Common myeloid progenitor, CD34-positive (primary cell): Measurements from ENCODE around the gene ANTKMT.

Experiments used
- CTCF ChIA-PET: fragments of 350-600 bp; sonication (Branson Sonifier 250); formaldehyde crosslinking; loops from one replicate; lab custom pipeline; 2021; ENCODE audit warnings: antibody characterized with exemption; lab: Charles Lee
- POLR2A ChIA-PET: fragments of 350-600 bp; sonication (Branson Sonifier 250); formaldehyde crosslinking; loops from one replicate; lab custom pipeline; 2021; ENCODE audit warnings: antibody characterized with exemption; lab: Charles Lee
- DNase-seq, 3 donors: peaks; one replicate each; pipeline versions ENCODE4 v3.0.0 to v3.0.0-alpha.2; 2013
- H3K27ac ChIP-seq, 2 experiments: 1 replicate in 1 of 2; 2 replicates in 1 of 2; pipeline ENCODE4 v1.7.0; 2013; ENCODE audit warnings: inconsistent platforms in 2 of 2, low read length in 2 of 2, mild to moderate bottlenecking in 2 of 2, low read depth in 1 of 2, moderate library complexity in 1 of 2; ENCODE audit not compliant: severe bottlenecking in 2 of 2, insufficient read depth in 1 of 2, poor library complexity in 1 of 2
- H3K27me3 ChIP-seq, 5 experiments: replicated peaks in 2 of 5; 1 replicate in 3 of 5; 2 replicates in 2 of 5; pipeline versions ENCODE4 v1.6.1 to v1.7.0; 2013; ENCODE audit warnings: low read length in 4 of 5, mild to moderate bottlenecking in 2 of 5, moderate library complexity in 2 of 5, inconsistent platforms in 1 of 5; ENCODE audit not compliant: insufficient read depth in 5 of 5, control insufficient read depth in 4 of 5
- H3K36me3 ChIP-seq, 4 experiments: 1 replicate in 2 of 4; 2 replicates in 2 of 4; pipeline versions ENCODE4 v1.6.1 to v1.7.0; 2013; ENCODE audit warnings: low read length in 3 of 4, control low read depth in 1 of 4, mild to moderate bottlenecking in 1 of 4; ENCODE audit not compliant: control insufficient read depth in 4 of 4, insufficient read depth in 4 of 4
- H3K4me1 ChIP-seq, 4 experiments: 1 replicate in 3 of 4; 2 replicates in 1 of 4; pipeline versions ENCODE4 v1.6.1 to v1.7.1; 2013; ENCODE audit warnings: low read length in 3 of 4, mild to moderate bottlenecking in 3 of 4, control low read depth in 1 of 4, inconsistent platforms in 1 of 4, moderate library complexity in 1 of 4; ENCODE audit not compliant: control insufficient read depth in 4 of 4, insufficient read depth in 4 of 4; ENCODE audit errors: control extremely low read depth in 1 of 4
- H3K4me3 ChIP-seq, 7 experiments: 1 replicate in 4 of 7; 2 replicates in 3 of 7; pipeline versions ENCODE4 v1.5.1 to v1.7.0; 2013; ENCODE audit warnings: mild to moderate bottlenecking in 7 of 7, low read length in 6 of 7, moderate library complexity in 6 of 7, inconsistent platforms in 2 of 7, low read depth in 2 of 7, control low read depth in 1 of 7; ENCODE audit not compliant: insufficient read depth in 4 of 7, control insufficient read depth in 1 of 7; ENCODE audit errors: extremely low read depth in 1 of 7
- H3K9me3 ChIP-seq, 5 experiments: 1 replicate in 4 of 5; 2 replicates in 1 of 5; pipeline versions ENCODE4 v1.6.1 to v1.7.1; 2013; ENCODE audit warnings: low read length in 4 of 5, mild to moderate bottlenecking in 2 of 5, inconsistent platforms in 1 of 5, low read depth in 1 of 5, moderate library complexity in 1 of 5; ENCODE audit not compliant: control insufficient read depth in 4 of 5, insufficient read depth in 2 of 5; ENCODE audit errors: control extremely low read depth in 1 of 5
- whole genome bisulfite sequencing: methylation state at CpG from one replicate; pipeline ENCODE4 v1.1.5; 2013; ENCODE audit not compliant: insufficient coverage; 5-methylcytosine and 5-hydroxymethylcytosine counted together

The ANTKMT gene

GRCh38 chr16:693766-694165, 27.2 kb upstream of the ANTKMT start:
- no peak for DNase-seq
- ChIA-PET POLR2A (no interaction called here), CTCF (no interaction called here)
- H3K27ac ChIP-seq = no peak overlapping the region
- no peaks in the 10 kb centered on the region for H3K9me3 ChIP-seq
- no peaks in the 10 kb centered on the region for H3K36me3 ChIP-seq
- 10% methylated on average over 36 of the region's 37 CpGs for WGBS
- H3K27me3 ChIP-seq = peaks cover 3 to 73% (median 12%) of the 10 kb centered on the region in 5 experiments
- no peak overlapping the region for H3K4me3 ChIP-seq
- H3K4me1 ChIP-seq = peaks cover 0 to 37% (median 32%) of the 10 kb centered on the region in 4 experiments

- 3% methylated on average over 57 of the region's 64 CpGs for WGBS
- POLR2A ChIA-PET = no interaction called here
- Histone ChIP-seq H3K27ac (no peak overlapping the region), H3K27me3 (peaks cover 3 to 79% (median 12%) of the 10 kb centered on the region in 5 experiments), H3K36me3 (no peaks in the 10 kb centered on the region), H3K9me3 (no peaks in the 10 kb centered on the region), H3K4me1 (peaks cover 0 to 31% (median 27%) of the 10 kb centered on the region in 4 experiments), H3K4me3 (peak overlapping the region in 2 of 7 experiments; percentile 38 to 46)
- CTCF ChIA-PET = interaction anchor here (2.2 kb wide), 1 partner anchor 10 kb away, joined by 6 read pairs; the partner anchor contains the start of gene FBXL16
- no peak for DNase-seq
Measured at GRCh38 chr16:694187-694862, 26.6 kb upstream of the ANTKMT start.

- Histone ChIP-seq H3K9me3 (no peaks in the 10 kb centered on the region), H3K36me3 (no peaks in the 10 kb centered on the region), H3K27ac (no peak overlapping the region), H3K4me1 (peaks cover 0 to 25% (median 21%) of the 10 kb centered on the region in 4 experiments), H3K4me3 (peak overlapping the region in 2 of 7 experiments; percentile 46 to 61), H3K27me3 (peaks cover 3 to 85% (median 15%) of the 10 kb centered on the region in 5 experiments)
- DNase-seq = no peak
- CTCF ChIA-PET = interaction anchor here (1.1 to 2.2 kb wide), 2 partner anchors 10 to 16 kb away, joined by 3 to 6 read pairs; partner anchors contain the start of gene FBXL16
- 1% methylated on average over 22 of the region's 37 CpGs for WGBS
- POLR2A ChIA-PET = no interaction called here
Measured at GRCh38 chr16:694863-695354, 26.0 kb upstream of the ANTKMT start.

GRCh38 chr16:695355-696089, 25.4 kb upstream of the ANTKMT start:
- ChIA-PET POLR2A (interaction anchor here (0.7 kb wide), 1 partner anchor 15 kb away, joined by 3 read pairs; the partner anchor contains the start of gene STUB1), CTCF (interaction anchor here (1.1 to 2.2 kb wide), 3 partner anchors 9 to 15 kb away, joined by 3 to 7 read pairs (median 6); partner anchors contain the start of gene FBXL16)
- peaks cover 0 to 24% (median 21%) of the 10 kb centered on the region in 4 experiments for H3K4me1 ChIP-seq
- DNase-seq = peak in 1 of 3 donors; percentile 55
- no peaks in the 10 kb centered on the region for H3K9me3 ChIP-seq
- H3K27ac ChIP-seq = no peak overlapping the region
- peaks cover 3 to 91% (median 15%) of the 10 kb centered on the region in 5 experiments for H3K27me3 ChIP-seq
- H3K36me3 ChIP-seq = no peaks in the 10 kb centered on the region
- H3K4me3 ChIP-seq = peak overlapping the region in 4 of 7 experiments; percentile 6 to 61 (median 57)
- WGBS = 3% methylated on average over 71 of the region's 71 CpGs

- Histone ChIP-seq H3K9me3 (no peaks in the 10 kb centered on the region), H3K27me3 (peaks cover 0 to 97% (median 26%) of the 10 kb centered on the region in 5 experiments), H3K27ac (no peak overlapping the region), H3K4me1 (peaks cover 0 to 20% (median 17%) of the 10 kb centered on the region in 4 experiments), H3K36me3 (no peaks in the 10 kb centered on the region), H3K4me3 (no peak overlapping the region)
- DNase-seq = no peak
- WGBS = 80% methylated on average over 17 of the region's 19 CpGs
- ChIA-PET CTCF (interaction anchor here (1.2 kb wide), 1 partner anchor 13 kb away, joined by 4 read pairs; no protein-coding TSS in a partner anchor), POLR2A (no interaction called here)
Measured at GRCh38 chr16:698911-699671, 21.9 kb upstream of the ANTKMT start.

GRCh38 chr16:700684-701584, 20.0 kb upstream of the ANTKMT start:
- Histone ChIP-seq H3K27me3 (peaks cover 0 to 94% (median 30%) of the 10 kb centered on the region in 5 experiments), H3K27ac (no peak overlapping the region), H3K36me3 (no peaks in the 10 kb centered on the region), H3K4me3 (no peak overlapping the region), H3K9me3 (no peaks in the 10 kb centered on the region), H3K4me1 (peaks cover 0 to 7% (median 3%) of the 10 kb centered on the region in 4 experiments)
- ChIA-PET CTCF (interaction anchor here (1.4 kb wide), 2 partner anchors 10 to 31 kb away, joined by 3 read pairs; no protein-coding TSS in a partner anchor), POLR2A (no interaction called here)
- DNase-seq = peak in 2 of 3 donors; percentile 53
- 6% methylated on average over 62 of the region's 76 CpGs for WGBS
